Endothelial cell of umbilical vein (primary cell): ENCODE results near the gene TRIM71.

ENCODE experiments used
- CTCF ChIP-seq, 2 donors: IDR thresholded peaks; 1 replicate in 1 of 2; 2 replicates in 1 of 2; pipeline ENCODE4 v1.5.1; 2011; ENCODE audit warnings: low read length in 2 of 2, mild to moderate bottlenecking in 2 of 2, moderate library complexity in 2 of 2, control low read depth in 1 of 2, inconsistent platforms in 1 of 2, low read depth in 1 of 2; ENCODE audit not compliant: insufficient read depth in 1 of 2; ENCODE audit errors: extremely low read depth in 1 of 2
- EZH2 ChIP-seq: IDR thresholded peaks from 2 replicates; pipeline ENCODE4 v1.6.1; 2012; ENCODE audit warnings: borderline replicate concordance, low read depth, mild to moderate bottlenecking, moderate library complexity, low read length, inconsistent platforms; ENCODE audit not compliant: severe bottlenecking
- FOS ChIP-seq: IDR thresholded peaks from 2 replicates; pipeline ENCODE4 v1.6.1; 2011; ENCODE audit warnings: mild to moderate bottlenecking, low read length, moderate library complexity, borderline replicate concordance; ENCODE audit not compliant: insufficient read depth
- JUN ChIP-seq: IDR thresholded peaks from 2 replicates; pipeline ENCODE4 v1.6.1; 2011; ENCODE audit warnings: borderline replicate concordance, low read depth; ENCODE audit not compliant: insufficient read length, insufficient read depth
- MAX ChIP-seq: IDR thresholded peaks from 2 replicates; pipeline ENCODE4 v1.6.1; 2011; ENCODE audit not compliant: insufficient read depth, insufficient read length
- MYC ChIP-seq: IDR thresholded peaks from one replicate; pipeline ENCODE4 v1.6.1; 2011; ENCODE audit warnings: mild to moderate bottlenecking, low read depth, low read length
- POLR2A ChIP-seq: IDR thresholded peaks from 2 replicates; pipeline ENCODE4 v1.6.1; 2012; ENCODE audit warnings: low read depth, mild to moderate bottlenecking, control low read depth, low read length
- POLR2AphosphoS5 ChIP-seq: IDR thresholded peaks from 2 replicates; pipeline ENCODE4 v1.6.1; 2012; ENCODE audit warnings: low read depth, mild to moderate bottlenecking, control low read depth, low read length, moderate library complexity; ENCODE audit not compliant: insufficient read depth

- TF ChIP-seq POLR2AphosphoS5: no peak
- no peak for TF ChIP-seq CTCF (IDR thresholded peaks at IDR 0.05; ENCODE audit: extremely low read depth in 1 of 2, insufficient read depth in 1 of 2, low read depth in 1 of 2, low read length in 2 of 2)
- TF ChIP-seq POLR2A: no peak
- TF ChIP-seq MYC: no peak
- peak; percentile 74 for TF ChIP-seq EZH2
- no peak for TF ChIP-seq MAX
- TF ChIP-seq JUN: no peak
- TF ChIP-seq FOS: no peak
Measured at GRCh38 chr3:32817257-32817557, 590 bp upstream of the TRIM71 start.
